VCaP (cell line): ENCODE data around the gene RPS3.

Experiments used
- H3K27ac ChIP-seq: fragments of 450-650 bp; 2 replicates; pipeline ENCODE4 v1.5.1; 2017
- TF ChIP-seq, protein P1 (sequence below): fragments of 450-650 bp; conservative IDR thresholded peaks from 2 replicates; pipeline ENCODE4 v1.5.1; 2017; ENCODE audit warnings: mild to moderate bottlenecking, moderate library complexity

The RPS3 gene

GRCh38 chr11:75428989-75429640 lies 29.8 kb downstream of the RPS3 start:
- H3K27ac ChIP-seq: no peak overlapping the region; the same call in 1 of the 2 replicates
- TF ChIP-seq, protein P1, sequence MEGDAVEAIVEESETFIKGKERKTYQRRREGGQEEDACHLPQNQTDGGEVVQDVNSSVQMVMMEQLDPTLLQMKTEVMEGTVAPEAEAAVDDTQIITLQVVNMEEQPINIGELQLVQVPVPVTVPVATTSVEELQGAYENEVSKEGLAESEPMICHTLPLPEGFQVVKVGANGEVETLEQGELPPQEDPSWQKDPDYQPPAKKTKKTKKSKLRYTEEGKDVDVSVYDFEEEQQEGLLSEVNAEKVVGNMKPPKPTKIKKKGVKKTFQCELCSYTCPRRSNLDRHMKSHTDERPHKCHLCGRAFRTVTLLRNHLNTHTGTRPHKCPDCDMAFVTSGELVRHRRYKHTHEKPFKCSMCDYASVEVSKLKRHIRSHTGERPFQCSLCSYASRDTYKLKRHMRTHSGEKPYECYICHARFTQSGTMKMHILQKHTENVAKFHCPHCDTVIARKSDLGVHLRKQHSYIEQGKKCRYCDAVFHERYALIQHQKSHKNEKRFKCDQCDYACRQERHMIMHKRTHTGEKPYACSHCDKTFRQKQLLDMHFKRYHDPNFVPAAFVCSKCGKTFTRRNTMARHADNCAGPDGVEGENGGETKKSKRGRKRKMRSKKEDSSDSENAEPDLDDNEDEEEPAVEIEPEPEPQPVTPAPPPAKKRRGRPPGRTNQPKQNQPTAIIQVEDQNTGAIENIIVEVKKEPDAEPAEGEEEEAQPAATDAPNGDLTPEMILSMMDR: no peak

DNA sequence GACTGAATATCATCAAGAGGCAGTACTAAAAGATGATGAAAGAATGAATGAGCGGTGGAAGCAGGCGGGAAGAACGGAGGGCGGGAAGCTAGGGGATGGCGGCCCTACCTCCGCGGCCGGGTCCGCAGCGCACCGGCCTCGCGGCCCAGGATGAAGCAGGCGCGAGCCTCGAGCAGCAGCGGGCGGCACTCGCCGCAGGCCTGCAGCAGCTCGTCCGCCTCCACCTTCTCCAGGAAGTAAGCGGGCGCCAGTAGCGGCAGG lies 30.3 kb downstream of the RPS3 start:
- TF ChIP-seq, protein P1: no peak
- peak overlapping the region; percentile 82 for H3K27ac ChIP-seq

DNA sequence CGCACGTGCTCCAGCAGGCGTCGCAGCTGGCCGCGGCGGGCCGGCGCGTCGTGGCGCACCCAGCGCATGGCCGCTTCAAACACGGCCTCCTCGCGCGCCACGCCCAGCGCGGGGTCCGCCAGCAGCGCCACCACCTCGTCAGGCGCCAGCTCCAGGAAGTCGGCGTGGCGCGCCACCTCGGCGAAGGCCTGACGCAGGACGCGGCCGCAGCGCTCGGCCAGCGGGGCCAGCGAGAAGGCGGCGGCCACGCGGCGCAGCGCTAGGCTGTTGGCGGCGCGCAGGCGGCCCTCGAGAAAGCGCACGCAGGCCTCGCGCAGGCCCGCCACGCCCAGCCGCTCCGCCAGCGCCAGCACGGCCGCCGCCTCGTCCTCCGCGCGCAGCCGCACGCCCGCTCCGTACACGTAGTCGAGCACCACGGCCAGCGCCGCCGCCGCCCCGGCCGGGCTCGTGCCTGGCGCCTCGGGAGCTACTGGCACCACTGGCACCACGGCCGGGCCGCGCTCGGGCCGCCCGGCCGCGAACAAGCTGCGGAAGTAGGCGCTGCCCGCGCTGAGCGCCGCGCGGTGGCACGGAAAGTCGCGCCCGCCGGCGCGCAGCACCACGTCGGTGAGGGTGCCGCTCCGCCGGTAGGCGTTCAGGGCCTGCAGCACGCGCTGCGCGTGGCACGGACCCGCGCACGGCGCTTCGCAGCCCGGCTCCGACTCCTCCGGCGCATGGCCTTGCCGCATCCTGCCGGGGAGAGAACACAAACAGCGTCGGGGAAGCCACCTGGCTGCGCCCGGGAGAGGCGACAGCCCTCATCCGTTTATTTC lies 30.8 kb downstream of the RPS3 start:
- TF ChIP-seq, protein P1: no peak
- H3K27ac ChIP-seq: peak overlapping the region; percentile 82

DNA sequence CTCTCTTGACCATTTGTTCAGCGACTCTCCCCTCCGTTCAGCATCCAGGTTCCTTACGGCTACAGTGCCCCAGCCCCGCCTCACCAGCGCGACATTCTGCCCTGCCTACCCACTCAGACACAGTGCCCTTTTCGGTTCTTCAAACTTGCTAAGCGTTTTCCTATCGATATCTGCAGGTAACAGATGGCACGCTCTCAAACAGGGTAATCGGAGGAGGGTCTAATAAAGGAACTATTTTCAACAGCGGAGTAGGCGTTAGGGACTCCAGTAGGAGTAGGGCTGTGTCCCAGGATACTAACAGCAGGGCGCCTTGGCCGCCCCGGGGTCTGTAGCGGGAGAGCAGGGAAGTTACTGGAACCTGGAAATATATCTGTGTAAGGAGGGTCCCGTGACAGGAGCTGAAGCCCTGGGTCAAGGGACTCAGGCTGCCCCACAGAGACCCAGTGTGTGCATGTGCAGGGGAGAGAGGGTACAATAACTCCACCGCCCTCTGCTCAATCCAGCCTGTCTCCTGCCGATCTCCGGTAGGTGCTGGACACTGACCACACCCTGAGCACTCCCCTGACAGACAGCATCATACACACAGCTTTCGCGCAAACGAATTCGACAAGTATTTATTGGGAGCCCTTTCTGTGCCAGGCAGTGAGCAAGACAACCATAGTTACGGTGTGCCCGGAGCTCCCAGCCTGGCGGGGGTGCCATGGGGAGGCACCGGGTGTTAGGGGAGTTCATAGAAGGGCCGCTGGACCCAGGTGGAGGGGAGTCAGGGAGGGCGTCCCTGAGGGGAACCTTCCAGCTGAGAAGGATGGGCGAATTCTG lies 31.6 kb downstream of the RPS3 start:
- H3K27ac ChIP-seq: peak overlapping the region; percentile 82
- TF ChIP-seq, protein P1: no peak

- H3K27ac ChIP-seq: peak overlapping the region; percentile 82; the same call in 1 of the 2 replicates
- TF ChIP-seq, protein P1: no peak
These were observed 32.5 kb downstream of the RPS3 start for GRCh38 chr11:75431533-75432525.

DNA sequence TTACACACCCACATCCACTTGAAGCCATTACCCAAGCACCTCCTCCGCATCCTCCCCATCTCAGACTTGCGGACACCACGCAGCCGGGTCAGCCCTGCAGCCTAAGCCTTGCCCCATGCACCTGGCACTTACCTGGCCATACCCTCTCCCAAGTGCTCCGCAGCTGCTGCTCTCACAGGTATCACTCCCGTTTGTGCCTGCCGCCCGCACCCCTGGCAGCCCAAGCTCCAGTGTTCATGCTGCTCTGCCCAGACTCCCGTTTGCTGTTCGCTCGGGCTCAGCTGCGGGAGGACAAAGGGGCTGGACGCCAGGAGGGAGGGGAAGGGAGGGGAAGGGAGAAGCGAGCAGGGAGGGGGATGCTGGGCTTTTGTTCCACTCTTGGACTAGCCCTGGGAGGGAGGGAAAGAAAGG lies 33.6 kb downstream of the RPS3 start, which contains the start of gene KLHL35:
Gene KLHL35, minus strand, starts transcription at position 293 of the 411 bp plus-strand sequence. CDS start 2,574 bp downstream, outside the sequence.
- TF ChIP-seq, protein P1: no peak
- no peak within 1 kb of the TSS for H3K27ac ChIP-seq
